Amniotic epithelial cell (primary cell): Measurements from ENCODE around the gene SYT9.

Experiments used
- DNase-seq: peaks from one replicate; pipeline ENCODE4 v3.0.0-alpha.2; 2010; ENCODE audit warnings: low read depth

Gene SYT9

GRCh38 chr11:7427733-7428132 is 176.0 kb downstream of the SYT9 start:
- DNase-seq = no peak

DNA sequence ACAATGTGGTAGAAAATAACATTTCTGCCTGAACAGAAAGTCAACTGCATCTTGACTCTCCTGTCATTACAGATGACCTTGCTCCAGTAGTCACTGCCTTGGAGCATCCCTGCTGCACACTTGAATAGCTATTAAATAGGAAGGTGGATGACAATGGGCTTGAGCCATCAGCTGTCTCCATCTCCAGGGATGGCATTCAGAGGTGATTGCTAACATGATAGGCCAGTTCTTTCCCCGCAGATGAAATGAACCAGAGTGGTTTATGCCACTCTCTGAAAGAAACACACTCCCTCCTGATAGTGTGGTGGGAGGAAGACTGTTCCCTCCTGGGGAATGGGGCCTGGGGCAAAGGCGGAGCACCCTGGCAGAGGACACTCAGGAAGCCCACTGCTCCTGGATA is 176.5 kb downstream of the SYT9 start:
- DNase-seq = no peak

- no peak for DNase-seq
These were observed 178.8 kb downstream of the SYT9 start for GRCh38 chr11:7430496-7430895.

GRCh38 chr11:7435176-7435575 is 183.5 kb downstream of the SYT9 start:
- DNase-seq = no peak

GRCh38 chr11:7436146-7436545 is 184.4 kb downstream of the SYT9 start:
- no peak for DNase-seq

DNA sequence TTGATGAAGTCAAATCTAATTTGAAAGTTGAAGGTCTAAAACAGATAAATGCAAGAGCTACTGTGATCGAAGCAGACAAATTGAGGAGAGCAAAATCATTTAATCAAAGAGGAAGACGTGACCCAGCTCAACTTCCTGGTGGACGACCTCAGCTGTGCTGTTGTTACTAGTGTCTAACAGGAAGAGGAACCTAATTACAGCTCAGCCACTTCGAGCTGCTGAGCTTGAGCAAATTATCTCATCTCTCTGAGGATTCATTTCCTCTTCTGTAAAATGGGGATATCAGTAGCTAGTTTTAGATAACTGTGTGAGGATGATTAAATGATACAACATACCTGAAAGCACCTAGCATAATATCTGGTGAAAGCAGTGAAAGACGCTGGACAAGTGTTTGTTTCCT is 185.0 kb downstream of the SYT9 start:
- no peak for DNase-seq

DNA sequence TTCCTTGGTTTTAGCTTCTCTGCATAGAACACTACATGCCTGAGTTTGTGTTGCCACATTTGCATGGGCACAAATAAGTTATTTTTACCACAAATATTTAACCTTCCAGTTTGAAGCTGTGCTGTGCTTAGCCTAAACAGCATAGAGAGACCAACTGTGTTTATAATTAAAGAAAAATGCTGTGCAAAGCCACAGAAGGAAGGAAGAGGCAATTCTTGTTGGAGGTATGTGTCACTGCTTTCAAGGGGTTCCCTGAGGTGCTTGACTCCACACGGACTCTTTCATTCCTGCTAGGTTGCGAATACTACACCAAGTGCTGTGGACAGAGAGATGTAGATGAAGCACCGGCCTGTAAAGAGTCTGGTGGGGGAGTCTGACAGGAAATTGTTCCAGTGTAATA is 186.0 kb downstream of the SYT9 start:
- DNase-seq = no peak

DNA sequence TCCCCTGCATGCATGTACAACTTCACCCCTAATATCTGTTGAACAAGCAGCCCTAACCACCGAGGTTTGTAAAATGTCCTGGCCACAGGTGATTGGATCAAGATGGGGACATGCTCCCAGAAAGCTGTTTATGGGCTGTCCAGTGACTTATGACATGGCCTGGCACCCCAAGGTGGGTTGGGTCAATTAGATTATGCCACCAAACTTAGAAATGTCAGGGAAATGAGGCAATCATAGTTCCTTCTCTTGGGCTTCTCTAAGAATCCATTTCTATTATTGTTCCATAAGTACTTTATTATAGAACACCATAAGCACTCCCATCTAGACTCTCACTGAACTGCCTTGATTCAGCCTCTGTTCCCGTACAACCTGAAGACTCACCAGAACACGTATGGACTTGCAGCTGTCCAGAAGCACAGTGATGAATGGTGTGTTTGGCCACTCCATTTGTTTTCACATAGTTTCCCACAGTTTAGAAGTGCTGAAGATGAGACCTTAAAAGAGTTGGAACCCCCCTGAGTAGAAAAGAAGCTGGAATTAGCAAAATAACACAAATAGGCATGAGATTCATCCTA is 188.1 kb downstream of the SYT9 start:
- no peak for DNase-seq

DNA sequence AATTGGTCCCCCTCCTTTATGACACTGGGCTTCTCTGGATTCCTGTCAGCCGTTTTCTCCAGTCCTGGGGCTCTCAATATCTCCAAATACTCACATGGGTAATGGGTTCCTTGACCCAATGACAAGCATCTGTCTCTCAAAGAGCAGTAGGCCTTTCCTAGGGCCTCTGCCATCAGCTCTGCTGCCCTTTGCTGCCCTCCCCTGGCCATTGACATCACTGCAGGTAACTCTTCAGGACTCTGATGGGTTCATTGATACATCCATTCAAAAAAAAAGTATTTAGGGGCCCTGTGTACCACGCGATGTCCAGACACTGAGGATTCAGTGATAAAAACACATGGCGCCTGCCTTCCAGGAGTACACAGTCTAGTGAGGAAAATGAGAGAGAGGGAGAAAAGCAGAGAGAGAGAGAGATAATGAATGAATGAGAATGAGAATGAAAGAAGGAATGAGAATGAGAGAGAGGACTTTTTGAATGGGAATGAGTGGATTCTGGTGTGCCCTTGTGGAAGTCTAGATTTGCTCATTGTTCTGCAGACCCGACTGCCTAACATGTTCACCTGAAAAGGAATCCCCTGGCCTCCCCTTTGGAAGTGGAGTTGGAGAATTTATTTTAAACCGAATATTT is 191.0 kb downstream of the SYT9 start:
- DNase-seq = peak; percentile 11

DNA sequence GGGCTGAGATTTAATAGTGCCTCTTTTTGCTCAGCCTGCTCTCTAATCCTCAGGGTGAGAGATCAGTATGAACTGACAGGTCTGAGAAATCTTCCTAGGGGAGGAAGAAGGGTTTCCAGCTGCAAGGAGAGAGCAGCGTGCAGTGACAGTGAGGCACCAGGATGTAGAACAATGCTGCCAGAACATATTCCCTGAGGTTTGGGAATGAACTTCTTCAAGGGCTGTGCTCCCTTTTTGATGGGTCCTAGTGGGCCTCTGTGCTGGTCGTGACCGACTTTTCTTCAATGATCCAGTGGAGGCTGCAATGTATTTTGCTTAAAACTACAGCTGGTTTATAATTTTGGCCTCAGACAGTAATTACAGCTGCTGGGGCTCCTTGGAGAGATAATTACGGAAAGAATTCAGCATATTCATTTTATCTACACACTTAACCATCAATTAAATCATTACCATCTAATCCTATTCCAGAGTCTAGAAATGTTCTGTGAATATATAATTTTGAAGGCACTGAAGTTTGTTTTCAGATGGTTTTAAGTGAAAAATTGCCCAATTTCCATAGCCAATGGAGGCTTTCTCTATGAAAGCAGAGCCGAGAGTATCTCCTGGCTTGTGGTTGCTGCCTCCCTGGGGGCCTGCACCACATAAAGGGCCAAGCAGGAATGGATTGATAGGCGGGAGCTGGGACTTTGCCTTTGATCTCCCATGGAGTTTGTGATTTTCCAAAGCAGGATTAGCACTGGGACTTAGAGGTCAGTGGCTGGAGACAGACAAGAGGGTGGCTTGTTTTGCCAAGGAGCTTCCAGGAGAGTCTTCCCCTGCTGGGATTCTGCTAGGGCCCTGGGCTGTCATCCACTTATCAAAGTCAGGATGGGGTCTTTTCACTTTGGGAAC is 192.6 kb downstream of the SYT9 start:
- DNase-seq = no peak

DNA sequence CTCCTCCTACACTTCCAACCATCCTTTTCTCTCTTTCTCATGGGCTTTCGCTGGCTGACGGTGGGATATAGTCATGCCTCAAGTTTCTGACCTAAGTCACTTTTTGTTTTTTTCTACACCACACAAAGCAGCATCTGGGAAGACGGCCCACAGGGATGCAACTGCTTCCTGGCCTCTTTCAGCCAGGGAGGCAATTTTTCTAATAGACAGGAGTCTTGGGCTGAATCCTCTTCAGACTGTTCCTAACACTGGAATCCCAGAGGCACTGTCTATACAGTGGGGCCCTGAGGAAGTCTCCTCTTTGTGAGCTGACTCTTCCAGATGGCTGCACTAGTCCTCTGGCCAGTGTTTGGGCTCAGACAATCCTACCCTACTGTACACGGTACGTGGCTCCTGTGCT is 193.9 kb downstream of the SYT9 start:
- DNase-seq = no peak

DNA sequence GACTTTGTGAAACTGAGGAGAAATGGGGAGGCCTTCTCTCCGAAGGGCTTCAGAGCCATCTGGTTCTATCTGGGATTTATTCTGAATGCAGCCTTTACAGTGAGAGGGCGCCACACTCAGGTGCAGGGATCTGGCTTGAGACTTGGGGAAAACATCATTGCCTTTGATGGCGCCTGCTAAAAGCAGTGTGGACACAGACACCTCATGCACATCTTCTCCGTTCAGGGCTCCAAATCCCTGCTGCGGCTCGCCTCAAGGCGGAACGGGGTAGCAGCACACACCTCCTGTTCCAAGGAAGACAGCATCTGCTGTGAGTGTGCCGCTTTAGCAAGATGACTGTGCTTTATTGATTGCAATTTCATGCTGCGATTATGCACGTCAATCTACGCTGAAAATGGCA is 196.5 kb downstream of the SYT9 start:
- no peak for DNase-seq

GRCh38 chr11:7449211-7449840 is 197.6 kb downstream of the SYT9 start:
- no peak for DNase-seq

GRCh38 chr11:7449841-7450214 is 198.1 kb downstream of the SYT9 start:
- no peak for DNase-seq

DNA sequence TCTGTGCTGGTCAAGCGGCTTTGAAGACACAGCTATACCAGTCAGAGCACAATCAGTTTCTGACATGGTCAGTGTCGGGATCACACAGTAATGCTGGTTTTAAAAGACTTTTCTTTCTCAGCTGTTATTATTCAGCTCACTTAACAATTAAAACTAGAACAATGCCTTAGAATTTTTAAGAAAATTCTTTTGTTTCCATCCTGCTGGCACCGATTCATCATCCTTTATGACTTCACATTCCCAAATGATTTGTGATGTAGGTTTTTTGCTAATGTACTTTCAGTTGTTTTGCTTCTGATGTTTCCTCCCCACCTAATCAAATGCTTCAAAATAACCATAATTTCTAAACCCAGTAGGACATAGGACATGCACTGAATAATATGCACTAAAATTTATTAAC is 199.1 kb downstream of the SYT9 start:
- DNase-seq = no peak

DNA sequence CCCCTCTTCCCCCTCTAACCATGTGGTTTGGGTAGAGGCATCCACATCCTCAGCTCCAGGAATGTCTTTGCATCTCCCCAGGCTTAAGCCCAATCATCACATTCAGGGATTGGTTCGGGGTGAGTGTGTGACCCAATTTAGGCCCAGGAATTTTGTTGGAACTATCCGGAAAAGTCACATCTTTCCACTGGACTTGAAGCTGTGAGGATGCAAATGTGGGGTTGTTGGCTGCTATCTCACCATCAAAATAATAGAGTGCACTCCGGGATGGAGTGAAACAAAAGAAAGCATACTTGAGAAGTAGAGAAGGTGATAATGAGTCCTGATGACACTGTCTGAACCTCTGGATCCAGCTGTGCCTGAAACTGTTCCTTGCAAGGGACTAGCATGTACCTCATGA is 199.8 kb downstream of the SYT9 start:
- DNase-seq = no peak

- no peak for DNase-seq
These were observed 200.3 kb downstream of the SYT9 start for GRCh38 chr11:7451952-7452494.

GRCh38 chr11:7454854-7455253 is 203.2 kb downstream of the SYT9 start:
- no peak for DNase-seq

DNA sequence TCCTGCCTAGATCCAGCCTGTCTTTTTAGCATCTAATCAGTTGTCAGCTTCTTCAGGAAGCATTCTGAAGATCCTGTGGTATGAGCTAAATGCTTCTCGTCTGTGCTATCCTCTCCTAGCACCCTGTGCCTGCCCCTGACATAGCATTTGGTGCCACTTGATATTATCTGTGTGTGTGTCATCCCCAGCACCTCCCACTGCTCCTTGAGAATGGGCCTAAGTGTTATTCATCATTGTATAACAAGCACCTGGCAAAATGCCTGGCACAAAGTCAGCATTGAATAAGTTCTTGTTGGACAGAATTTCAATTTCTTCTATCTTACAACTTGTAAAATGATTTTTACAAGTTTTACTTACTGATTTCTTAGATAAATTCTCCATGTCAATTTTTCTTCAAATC is 205.5 kb downstream of the SYT9 start:
- no peak for DNase-seq

- DNase-seq = no peak
These were observed 211.0 kb downstream of the SYT9 start for GRCh38 chr11:7462706-7463105.

- DNase-seq = no peak
These were observed 215.9 kb downstream of the SYT9 start for GRCh38 chr11:7467652-7468051.

DNA sequence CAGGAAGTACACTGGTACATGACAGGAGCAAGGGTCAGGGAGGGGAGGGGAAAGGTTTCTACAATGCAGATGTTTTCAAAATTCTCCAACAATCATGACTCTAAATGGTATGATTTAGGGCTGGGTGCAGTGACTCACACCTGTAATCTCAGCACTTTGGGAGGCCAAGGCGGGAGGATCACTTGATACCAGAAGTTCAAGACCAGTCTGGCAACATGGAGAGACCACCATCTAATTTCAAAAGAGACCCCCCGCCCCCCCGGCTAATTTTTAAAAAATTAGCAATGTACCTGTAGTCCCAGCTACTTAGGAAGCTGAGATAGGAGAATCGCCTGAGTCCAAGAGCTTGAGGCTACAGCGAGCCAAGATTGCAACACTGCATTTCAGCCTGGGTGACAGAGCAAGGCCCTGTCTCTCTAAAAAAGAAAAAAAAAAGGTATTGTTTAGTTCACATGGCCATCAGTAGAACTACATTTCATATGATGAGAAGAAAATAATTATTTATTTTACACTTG is 217.7 kb downstream of the SYT9 start:
- DNase-seq = no peak
